ENCODE data around the gene PYGO1.
A peak's percentile ranks its signal among the peaks of the same experiment; 100 is the strongest.

The PYGO1 gene

GRCh38 chr15:55564347-55565145 is 23.6 kb downstream of the PYGO1 start:
- DNase-seq, result no peak

- no peak for DNase-seq
Observed at GRCh38 chr15:55562601-55563000, 25.5 kb downstream of the PYGO1 start.

GRCh38 chr15:55555089-55555488 is 33.1 kb downstream of the PYGO1 start:
- DNase-seq, result no peak

- DNase-seq, result no peak
Observed at GRCh38 chr15:55552926-55553325, 35.2 kb downstream of the PYGO1 start.

GRCh38 chr15:55552451-55552850 is 35.7 kb downstream of the PYGO1 start:
- DNase-seq, result no peak

GRCh38 chr15:55549305-55549704 is 38.8 kb downstream of the PYGO1 start:
- DNase-seq, result no peak

GRCh38 chr15:55546718-55547117 is 41.4 kb downstream of the PYGO1 start:
- no peak for DNase-seq

- no peak for DNase-seq
Observed at GRCh38 chr15:55535436-55535835, 52.7 kb downstream of the PYGO1 start.

- DNase-seq, result no peak
Observed at GRCh38 chr15:55532944-55533343, 55.2 kb downstream of the PYGO1 start.

- DNase-seq, result peak; percentile 14
Observed at GRCh38 chr15:55530861-55531313, 57.3 kb downstream of the PYGO1 start.

GRCh38 chr15:55528812-55529211 is 59.3 kb downstream of the PYGO1 start:
- DNase-seq, result no peak

GRCh38 chr15:55527150-55527549 is 61.0 kb downstream of the PYGO1 start:
- DNase-seq, result no peak

- DNase-seq, result peak; percentile 0
Observed at GRCh38 chr15:55526559-55527036, 61.5 kb downstream of the PYGO1 start.

- DNase-seq, result no peak
Observed at GRCh38 chr15:55522742-55523450, 65.2 kb downstream of the PYGO1 start.

GRCh38 chr15:55518641-55519040 is 69.5 kb downstream of the PYGO1 start:
- no peak for DNase-seq

- no peak for DNase-seq
Observed at GRCh38 chr15:55518009-55518408, 70.1 kb downstream of the PYGO1 start.

- no peak for DNase-seq
Observed at GRCh38 chr15:55515991-55516776, 72.0 kb downstream of the PYGO1 start.

- no peak for DNase-seq
Observed at GRCh38 chr15:55515491-55515890, 72.7 kb downstream of the PYGO1 start.

- peak; percentile 58 for DNase-seq
Observed at GRCh38 chr15:55514414-55514850, 73.7 kb downstream of the PYGO1 start.

GRCh38 chr15:55513621-55514413 is 74.3 kb downstream of the PYGO1 start:
- DNase-seq, result peak; percentile 71

GRCh38 chr15:55513152-55513551 is 75.0 kb downstream of the PYGO1 start:
- peak; percentile 12 for DNase-seq

GRCh38 chr15:55507567-55507966 is 80.6 kb downstream of the PYGO1 start:
- no peak for DNase-seq

All from NCI-H510A treated with DMSO at 0.1 percent for 48 hours (cell line).